ENCODE measurements around the gene SMAD2. TPM values are rescaled to one million over a fixed set of nuclear protein-coding genes. Genes with fewer than 3 reads are reported as not detected.

The SMAD2 gene
- polyA plus RNA-seq, 4 donors = 22.4 to 84.9 (median 35.3) TPM

DNA sequence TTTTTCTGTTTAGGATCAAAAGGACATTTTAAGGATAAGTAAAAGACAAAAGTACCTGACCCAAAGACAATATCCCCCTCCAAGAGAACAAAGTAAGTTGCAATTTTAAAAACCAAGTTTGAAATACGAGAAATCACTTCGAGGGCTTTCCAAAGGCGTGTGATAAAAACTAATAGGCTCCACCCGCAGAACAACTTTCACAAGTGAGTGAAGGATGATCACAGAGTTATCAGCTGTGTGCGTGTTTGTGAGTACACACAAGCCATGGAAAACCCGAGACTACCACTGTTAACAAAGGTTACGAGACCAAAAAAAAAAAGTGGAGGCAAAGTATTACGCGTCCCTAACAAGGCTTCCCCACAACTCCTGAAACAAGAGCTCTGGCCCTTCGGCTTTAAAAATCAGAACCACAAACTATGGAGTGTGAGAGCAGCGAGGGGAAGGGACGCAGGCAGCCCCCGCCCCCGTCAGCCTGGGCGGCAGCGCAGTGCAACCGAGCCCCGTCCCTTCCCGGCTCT, 719 bp downstream of the SMAD2 start:
- 0% methylated on average over 17 to 19 of the region's 19 CpGs for WGBS, 3 donors
- FAIRE-seq (no peak), DNase-seq (peak in 1 of 2 donors; percentile 56)
- Histone ChIP-seq H3K27me3 (ENCODE audit: control insufficient read depth in 3 of 3, insufficient read depth in 3 of 3, low read length in 3 of 3) (no peaks in the 10 kb centered on the region), H3K4me3 (ENCODE audit: low read depth in 1 of 3, low read length in 3 of 3) (peak overlapping the region; percentile 82 to 94 (median 85)), H3K36me3 (ENCODE audit: control insufficient read depth in 3 of 3, insufficient read depth in 2 of 3, low read depth in 1 of 3, low read length in 3 of 3) (no peaks in the 10 kb centered on the region), H3K27ac (ENCODE audit: low read depth in 1 of 3, low read length in 2 of 3) (peak overlapping the region; percentile 87 to 100 (median 98)), H3K9me3 (ENCODE audit: control insufficient read depth in 2 of 2, insufficient read depth in 1 of 2, low read depth in 1 of 2, low read length in 1 of 2) (no peaks in the 10 kb centered on the region), H3K4me1 (ENCODE audit: control insufficient read depth in 3 of 3, insufficient read depth in 2 of 3, low read depth in 1 of 3, low read length in 2 of 3) (peaks cover 2 to 10% (median 8%) of the 10 kb centered on the region in 3 donors)

DNA sequence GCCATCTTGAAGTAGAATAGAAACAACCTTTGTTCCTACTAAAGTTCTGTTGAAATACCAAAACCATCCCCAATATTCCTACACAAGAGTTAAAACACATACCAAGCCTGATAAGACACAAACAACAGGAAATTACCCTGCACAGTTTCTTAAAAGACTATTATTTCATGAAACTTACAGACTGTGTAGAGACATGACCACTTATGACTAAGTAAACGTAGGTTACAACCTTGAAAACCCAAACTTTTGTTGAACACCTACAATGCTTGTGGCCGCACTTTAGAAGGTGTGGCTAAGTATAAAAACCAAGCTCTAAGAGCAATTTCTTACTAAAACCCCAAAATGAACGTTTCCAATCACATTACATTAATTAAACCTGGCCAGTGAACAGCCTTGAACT, 2.0 kb downstream of the SMAD2 start:
- Histone ChIP-seq H3K9me3 (ENCODE audit: control insufficient read depth in 2 of 2, insufficient read depth in 1 of 2, low read depth in 1 of 2, low read length in 1 of 2) (no peaks in the 10 kb centered on the region), H3K36me3 (ENCODE audit: control insufficient read depth in 3 of 3, insufficient read depth in 2 of 3, low read depth in 1 of 3, low read length in 3 of 3) (peaks cover 0 to 2% (median 0%) of the 10 kb centered on the region in 3 donors), H3K4me1 (ENCODE audit: control insufficient read depth in 3 of 3, insufficient read depth in 2 of 3, low read depth in 1 of 3, low read length in 2 of 3) (peaks cover 2 to 10% (median 8%) of the 10 kb centered on the region in 3 donors), H3K4me3 (ENCODE audit: low read depth in 1 of 3, low read length in 3 of 3) (peak overlapping the region in 1 of 3 donors; percentile 19), H3K27me3 (ENCODE audit: control insufficient read depth in 3 of 3, insufficient read depth in 3 of 3, low read length in 3 of 3) (no peaks in the 10 kb centered on the region), H3K27ac (ENCODE audit: low read depth in 1 of 3, low read length in 2 of 3) (no peak overlapping the region)
- peak; percentile 17 to 18 for DNase-seq
- WGBS, 3 donors = 15 to 27% (median 21%) methylated on average over 3 of the region's 3 CpGs
- FAIRE-seq = no peak

DNA sequence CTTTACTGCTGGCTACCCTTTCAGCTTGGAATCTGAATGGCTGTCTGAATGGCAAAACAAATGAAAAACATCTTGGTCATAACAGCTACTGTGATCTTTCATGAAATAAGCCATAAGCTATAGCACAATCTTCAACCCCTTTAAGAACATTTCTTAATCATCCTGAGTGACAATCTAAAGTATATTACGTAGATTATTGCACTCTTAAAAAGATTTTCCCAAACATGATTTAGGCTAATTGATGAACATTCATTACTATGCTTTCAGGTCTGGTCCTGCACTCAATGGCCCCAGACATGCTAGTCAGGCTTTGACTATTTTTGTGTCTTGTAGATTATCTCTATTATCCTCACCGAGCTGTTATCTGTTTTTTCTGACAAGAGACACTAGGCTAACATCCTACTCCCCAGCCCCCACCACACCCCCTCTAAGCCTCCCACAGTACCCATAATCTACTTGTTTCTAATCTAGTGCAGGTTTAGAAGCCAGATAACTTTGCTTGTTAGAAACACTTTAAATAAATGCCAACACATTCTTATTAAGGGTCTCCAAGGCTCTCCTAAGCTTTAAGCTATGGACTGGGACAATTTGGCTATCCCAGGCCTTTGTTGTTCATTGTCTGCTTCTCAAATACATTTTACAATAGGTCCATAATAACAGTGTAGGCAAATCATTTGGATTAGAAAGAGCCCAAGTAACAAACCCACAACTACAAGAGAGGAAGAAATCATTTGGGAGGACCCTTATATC, 4.2 kb downstream of the SMAD2 start:
- Histone ChIP-seq H3K4me1 (ENCODE audit: control insufficient read depth in 3 of 3, insufficient read depth in 2 of 3, low read depth in 1 of 3, low read length in 2 of 3) (peaks cover 2 to 10% (median 8%) of the 10 kb centered on the region in 3 donors), H3K36me3 (ENCODE audit: control insufficient read depth in 3 of 3, insufficient read depth in 2 of 3, low read depth in 1 of 3, low read length in 3 of 3) (peaks cover 0 to 2% (median 0%) of the 10 kb centered on the region in 3 donors), H3K27me3 (ENCODE audit: control insufficient read depth in 3 of 3, insufficient read depth in 3 of 3, low read length in 3 of 3) (no peaks in the 10 kb centered on the region), H3K9me3 (ENCODE audit: control insufficient read depth in 2 of 2, insufficient read depth in 1 of 2, low read depth in 1 of 2, low read length in 1 of 2) (no peaks in the 10 kb centered on the region), H3K4me3 (ENCODE audit: low read depth in 1 of 3, low read length in 3 of 3) (no peak overlapping the region), H3K27ac (ENCODE audit: low read depth in 1 of 3, low read length in 2 of 3) (no peak overlapping the region)
- DNase-seq (no peak), FAIRE-seq (no peak)
- 54 to 70% (median 63%) methylated on average over 2 of the region's 2 CpGs for WGBS, 3 donors

DNA sequence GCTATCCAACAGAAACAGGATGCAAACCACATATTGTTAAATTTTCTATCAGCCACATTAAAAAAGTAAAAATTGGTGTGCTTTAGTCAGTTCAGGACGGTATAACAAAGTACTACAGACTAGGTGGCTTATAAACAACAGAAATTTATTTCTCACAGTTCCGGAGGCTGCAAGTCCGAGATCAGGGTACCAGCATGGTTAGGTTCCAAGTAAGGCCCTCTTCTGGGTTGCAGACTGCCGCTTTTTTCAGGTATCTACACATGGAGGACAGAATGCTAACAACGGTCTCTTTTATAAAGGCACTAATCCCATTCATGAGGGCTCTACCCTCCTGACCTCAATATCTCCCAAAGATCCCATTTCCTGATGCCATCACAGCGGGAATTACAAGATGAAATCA, 10.5 kb downstream of the SMAD2 start:
- H3K36me3 ChIP-seq (ENCODE audit: control insufficient read depth in 3 of 3, insufficient read depth in 2 of 3, low read depth in 1 of 3, low read length in 3 of 3) = peaks cover 0 to 2% (median 0%) of the 10 kb centered on the region in 3 donors
- peaks cover 0 to 3% (median 0%) of the 10 kb centered on the region in 3 donors for H3K4me1 ChIP-seq (ENCODE audit: control insufficient read depth in 3 of 3, insufficient read depth in 2 of 3, low read depth in 1 of 3, low read length in 2 of 3)
- DNase-seq = no peak
- H3K4me3 ChIP-seq (ENCODE audit: low read depth in 1 of 3, low read length in 3 of 3) = no peak overlapping the region
- WGBS, 3 donors = 96 to 98% (median 97%) methylated on average over 6 of the region's 6 CpGs
- H3K9me3 ChIP-seq (ENCODE audit: control insufficient read depth in 2 of 2, insufficient read depth in 1 of 2, low read depth in 1 of 2, low read length in 1 of 2) = no peaks in the 10 kb centered on the region
- no peak overlapping the region for H3K27ac ChIP-seq (ENCODE audit: low read depth in 1 of 3, low read length in 2 of 3)
- no peak for FAIRE-seq
- H3K27me3 ChIP-seq (ENCODE audit: control insufficient read depth in 3 of 3, insufficient read depth in 3 of 3, low read length in 3 of 3) = no peaks in the 10 kb centered on the region

DNA sequence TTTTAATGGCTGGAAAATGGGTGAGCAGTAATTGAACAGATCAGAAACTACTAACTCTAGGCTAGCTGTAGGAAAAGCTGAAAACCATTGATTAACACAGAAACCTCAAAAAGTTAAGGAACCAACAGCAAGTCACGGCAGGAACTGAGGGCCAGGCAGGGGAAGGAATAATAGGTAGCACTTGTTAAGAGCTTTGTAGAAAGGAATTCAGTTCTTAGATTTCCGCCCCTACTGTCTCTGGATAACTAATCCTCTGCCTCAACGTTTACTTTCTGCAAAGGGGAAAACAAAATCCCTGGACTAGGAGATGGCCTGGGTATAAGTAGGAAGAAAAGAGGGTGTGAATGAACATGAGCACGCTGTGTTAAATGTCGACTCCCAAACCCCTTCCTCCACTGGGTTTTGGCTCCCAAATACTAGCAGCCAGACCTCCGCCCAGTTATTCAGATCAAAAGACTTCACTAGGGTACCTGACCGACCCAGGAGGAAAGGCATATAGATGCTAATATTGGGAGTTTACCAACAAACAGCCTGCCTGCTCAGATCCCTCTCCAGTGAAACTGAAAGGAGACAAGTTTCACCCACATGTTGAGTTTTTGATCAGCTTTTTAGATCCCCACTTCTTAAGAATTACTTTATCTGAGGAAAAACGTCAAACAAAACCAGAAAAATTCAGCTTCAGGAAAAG, 12.4 kb downstream of the SMAD2 start:
- Histone ChIP-seq H3K4me3 (ENCODE audit: low read depth in 1 of 3, low read length in 3 of 3) (no peak overlapping the region), H3K4me1 (ENCODE audit: control insufficient read depth in 3 of 3, insufficient read depth in 2 of 3, low read depth in 1 of 3, low read length in 2 of 3) (peaks cover 0 to 4% (median 3%) of the 10 kb centered on the region in 3 donors), H3K36me3 (ENCODE audit: control insufficient read depth in 3 of 3, insufficient read depth in 2 of 3, low read depth in 1 of 3, low read length in 3 of 3) (no peaks in the 10 kb centered on the region), H3K27me3 (ENCODE audit: control insufficient read depth in 3 of 3, insufficient read depth in 3 of 3, low read length in 3 of 3) (no peaks in the 10 kb centered on the region), H3K27ac (ENCODE audit: low read depth in 1 of 3, low read length in 2 of 3) (no peak overlapping the region), H3K9me3 (ENCODE audit: control insufficient read depth in 2 of 2, insufficient read depth in 1 of 2, low read depth in 1 of 2, low read length in 1 of 2) (no peaks in the 10 kb centered on the region)
- 65 to 74% (median 72%) methylated on average over 8 of the region's 8 CpGs for WGBS, 3 donors
- DNase-seq (no peak), FAIRE-seq (no peak)

DNA sequence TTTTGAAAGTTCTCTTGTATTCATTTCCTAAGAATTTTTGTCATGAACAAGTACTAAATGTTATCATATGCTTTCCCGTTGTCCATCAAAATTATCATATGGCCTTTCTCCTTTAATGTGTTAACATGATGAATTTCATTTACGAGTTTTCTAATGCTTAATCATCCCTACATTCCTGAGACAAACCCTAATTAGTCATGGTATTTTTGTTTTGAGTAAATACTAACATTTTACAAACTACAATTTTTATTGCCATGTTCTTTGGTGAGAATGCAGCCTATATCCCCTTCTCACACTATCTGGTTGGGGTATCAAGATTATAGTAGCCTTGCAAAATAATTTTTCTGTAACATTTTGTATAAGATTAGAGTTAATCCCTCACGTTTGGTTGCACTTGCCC, 14.5 kb downstream of the SMAD2 start:
- DNase-seq (no peak), FAIRE-seq (no peak)
- peaks cover 0 to 2% (median 0%) of the 10 kb centered on the region in 3 donors for H3K36me3 ChIP-seq (ENCODE audit: control insufficient read depth in 3 of 3, insufficient read depth in 2 of 3, low read depth in 1 of 3, low read length in 3 of 3)
- H3K27ac ChIP-seq (ENCODE audit: low read depth in 1 of 3, low read length in 2 of 3) = no peak overlapping the region
- H3K4me3 ChIP-seq (ENCODE audit: low read depth in 1 of 3, low read length in 3 of 3) = no peak overlapping the region
- H3K4me1 ChIP-seq (ENCODE audit: control insufficient read depth in 3 of 3, insufficient read depth in 2 of 3, low read depth in 1 of 3, low read length in 2 of 3) = peaks cover 2 to 16% (median 5%) of the 10 kb centered on the region in 3 donors
- WGBS, 3 donors = 64 to 80% (median 79%) methylated on average over 3 of the region's 3 CpGs
- no peaks in the 10 kb centered on the region for H3K9me3 ChIP-seq (ENCODE audit: control insufficient read depth in 2 of 2, insufficient read depth in 1 of 2, low read depth in 1 of 2, low read length in 1 of 2)
- H3K27me3 ChIP-seq (ENCODE audit: control insufficient read depth in 3 of 3, insufficient read depth in 3 of 3, low read length in 3 of 3) = no peaks in the 10 kb centered on the region

DNA sequence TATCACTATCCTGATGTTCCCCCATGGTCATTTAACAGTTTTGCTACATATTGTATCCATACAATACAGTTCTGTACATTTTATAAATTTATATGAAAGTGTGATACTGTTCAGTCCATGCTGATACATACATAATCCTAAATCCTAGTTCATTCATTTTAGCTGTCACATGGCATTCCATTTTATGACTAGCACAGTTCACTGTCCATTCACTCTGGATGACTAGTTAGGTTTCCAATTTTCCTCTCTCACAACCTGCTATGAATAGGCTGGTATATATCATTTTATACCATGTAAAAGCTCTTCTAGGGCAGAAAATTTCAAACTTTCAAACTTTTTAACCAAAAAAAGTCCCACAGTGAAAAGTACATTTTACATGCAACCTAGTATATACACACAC, 15.2 kb downstream of the SMAD2 start:
- Histone ChIP-seq H3K4me1 (ENCODE audit: control insufficient read depth in 3 of 3, insufficient read depth in 2 of 3, low read depth in 1 of 3, low read length in 2 of 3) (peaks cover 2 to 16% (median 5%) of the 10 kb centered on the region in 3 donors), H3K27me3 (ENCODE audit: control insufficient read depth in 3 of 3, insufficient read depth in 3 of 3, low read length in 3 of 3) (no peaks in the 10 kb centered on the region), H3K4me3 (ENCODE audit: low read depth in 1 of 3, low read length in 3 of 3) (no peak overlapping the region), H3K36me3 (ENCODE audit: control insufficient read depth in 3 of 3, insufficient read depth in 2 of 3, low read depth in 1 of 3, low read length in 3 of 3) (peaks cover 0 to 3% (median 0%) of the 10 kb centered on the region in 3 donors), H3K9me3 (ENCODE audit: control insufficient read depth in 2 of 2, insufficient read depth in 1 of 2, low read depth in 1 of 2, low read length in 1 of 2) (no peaks in the 10 kb centered on the region), H3K27ac (ENCODE audit: low read depth in 1 of 3, low read length in 2 of 3) (no peak overlapping the region)
- FAIRE-seq (no peak), DNase-seq (no peak)

DNA sequence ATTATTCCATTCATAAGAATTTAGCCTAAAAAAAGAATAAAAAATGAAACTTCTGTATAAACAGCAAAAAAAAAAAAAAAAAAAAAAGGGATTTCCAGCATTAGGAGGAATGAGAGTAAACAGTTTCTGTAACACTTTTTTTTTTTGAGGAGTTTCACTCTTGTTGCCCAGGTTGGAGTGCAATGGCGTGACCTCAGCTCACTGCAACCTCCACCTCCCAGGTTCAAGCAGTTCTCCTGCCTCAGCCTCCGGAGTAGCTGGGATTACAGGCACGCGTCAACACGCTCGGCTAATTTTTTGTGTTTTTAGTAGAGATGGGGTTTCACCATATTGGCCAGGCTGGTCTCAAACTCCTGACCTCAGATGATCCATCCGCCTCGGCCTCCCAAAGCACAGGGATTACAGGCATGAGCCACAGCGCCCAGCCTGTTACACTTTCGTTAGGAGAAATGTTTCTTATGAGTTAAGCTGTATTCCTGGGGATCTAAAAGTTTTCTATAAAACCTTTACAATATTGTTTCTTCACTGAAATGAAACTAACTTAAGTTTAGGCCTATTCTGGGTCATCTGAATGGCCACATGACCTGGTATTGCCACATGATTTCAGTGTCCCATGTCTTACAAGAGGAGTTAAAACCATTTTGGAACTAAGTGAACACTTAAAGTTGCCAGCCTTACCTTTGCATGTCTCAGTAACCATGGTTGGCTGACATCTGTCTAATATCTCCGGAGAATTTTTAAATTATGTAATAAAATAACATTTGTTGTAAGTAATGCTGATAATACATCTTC, 17.5 kb downstream of the SMAD2 start:
- peak overlapping the region in 1 of 3 donors; percentile 74 for H3K27ac ChIP-seq (ENCODE audit: low read depth in 1 of 3, low read length in 2 of 3)

More for the DNA sequence above, 17.5 kb downstream of the SMAD2 start:
- Histone ChIP-seq H3K4me1 (ENCODE audit: control insufficient read depth in 3 of 3, insufficient read depth in 2 of 3, low read depth in 1 of 3, low read length in 2 of 3) (peaks cover 2 to 16% (median 3%) of the 10 kb centered on the region in 3 donors), H3K27me3 (ENCODE audit: control insufficient read depth in 3 of 3, insufficient read depth in 3 of 3, low read length in 3 of 3) (no peaks in the 10 kb centered on the region), H3K4me3 (ENCODE audit: low read depth in 1 of 3, low read length in 3 of 3) (no peak overlapping the region), H3K9me3 (ENCODE audit: control insufficient read depth in 2 of 2, insufficient read depth in 1 of 2, low read depth in 1 of 2, low read length in 1 of 2) (no peaks in the 10 kb centered on the region), H3K36me3 (ENCODE audit: control insufficient read depth in 3 of 3, insufficient read depth in 2 of 3, low read depth in 1 of 3, low read length in 3 of 3) (peaks cover 0 to 3% (median 0%) of the 10 kb centered on the region in 3 donors)
- no peak for DNase-seq
- FAIRE-seq = no peak
- 92 to 95% (median 94%) methylated on average over 11 of the region's 11 CpGs for WGBS, 3 donors

Data from small intestine (tissue), 7 donors.